ENCODE data around the gene SUGCT. TPM values are rescaled to one million over a fixed set of nuclear protein-coding genes. Genes with fewer than 3 reads are reported as not detected.

The SUGCT gene
- total RNA-seq, 1 experiment from 2014 or later: 1.5 TPM

GRCh38 chr7:40608321-40609075 is 473.7 kb downstream of the SUGCT start:
- ChIA-PET POLR2A (ENCODE audit: low non-redundant PET) (no interaction called here), CTCF (no interaction called here)
- no peak overlapping the region for H3K27ac ChIP-seq (ENCODE audit: low read depth, low read length, poor library complexity, severe bottlenecking)
- H3K4me3 ChIP-seq (ENCODE audit: low read depth, low read length, poor library complexity, severe bottlenecking): no peak overlapping the region
- no peaks in the 10 kb centered on the region for H3K4me1 ChIP-seq (ENCODE audit: insufficient read depth, low read length, poor library complexity, severe bottlenecking)
- DNase-seq (ENCODE audit: low spot score): no peak
- no peaks in the 10 kb centered on the region for H3K36me3 ChIP-seq (ENCODE audit: insufficient read depth, low read length, poor library complexity, severe bottlenecking)
- no peaks in the 10 kb centered on the region for H3K9me3 ChIP-seq (ENCODE audit: low read depth, low read length, poor library complexity, severe bottlenecking)
- intact Hi-C loops (cut with micrococcal nuclease; ENCODE audit: unreplicated experiment): no loop called here
- no TSS peak for BruUV-seq (replicated peaks)
- TF ChIP-seq EZH2 (IDR thresholded peaks at IDR 0.05; ENCODE audit: borderline replicate concordance, low read depth, low read length, poor library complexity, severe bottlenecking) (no peak), CTCF (conservative IDR thresholded peaks at IDR 0.05; ENCODE audit: low read depth, low read length) (no peak)
- no peaks in the 10 kb centered on the region for H3K27me3 ChIP-seq (replicated peaks; ENCODE audit: insufficient read depth, low read depth, low read length, poor library complexity)

- intact Hi-C loops (cut with micrococcal nuclease; ENCODE audit: unreplicated experiment): no loop called here
- H3K27ac ChIP-seq (ENCODE audit: low read depth, low read length, poor library complexity, severe bottlenecking): no peak overlapping the region
- H3K9me3 ChIP-seq (ENCODE audit: low read depth, low read length, poor library complexity, severe bottlenecking): no peaks in the 10 kb centered on the region
- ChIA-PET CTCF (no interaction called here), POLR2A (ENCODE audit: low non-redundant PET) (no interaction called here)
- H3K36me3 ChIP-seq (ENCODE audit: insufficient read depth, low read length, poor library complexity, severe bottlenecking): no peaks in the 10 kb centered on the region
- BruUV-seq (replicated peaks): no TSS peak
- no peak overlapping the region for H3K4me3 ChIP-seq (ENCODE audit: low read depth, low read length, poor library complexity, severe bottlenecking)
- DNase-seq (ENCODE audit: low spot score): no peak
- no peaks in the 10 kb centered on the region for H3K27me3 ChIP-seq (replicated peaks; ENCODE audit: insufficient read depth, low read depth, low read length, poor library complexity)
- no peaks in the 10 kb centered on the region for H3K4me1 ChIP-seq (ENCODE audit: insufficient read depth, low read length, poor library complexity, severe bottlenecking)
- TF ChIP-seq CTCF (conservative IDR thresholded peaks at IDR 0.05; ENCODE audit: low read depth, low read length): no peak
- no peak for TF ChIP-seq EZH2 (IDR thresholded peaks at IDR 0.05; ENCODE audit: borderline replicate concordance, low read depth, low read length, poor library complexity, severe bottlenecking)
These were observed 475.7 kb downstream of the SUGCT start for GRCh38 chr7:40610461-40610860.

- Histone ChIP-seq H3K4me1 (ENCODE audit: insufficient read depth, low read length, poor library complexity, severe bottlenecking) (no peaks in the 10 kb centered on the region), H3K9me3 (ENCODE audit: low read depth, low read length, poor library complexity, severe bottlenecking) (no peaks in the 10 kb centered on the region), H3K27ac (ENCODE audit: low read depth, low read length, poor library complexity, severe bottlenecking) (no peak overlapping the region), H3K36me3 (ENCODE audit: insufficient read depth, low read length, poor library complexity, severe bottlenecking) (no peaks in the 10 kb centered on the region), H3K27me3 (replicated peaks; ENCODE audit: insufficient read depth, low read depth, low read length, poor library complexity) (no peaks in the 10 kb centered on the region), H3K4me3 (ENCODE audit: low read depth, low read length, poor library complexity, severe bottlenecking) (no peak overlapping the region)
- intact Hi-C loops (cut with micrococcal nuclease; ENCODE audit: unreplicated experiment): no loop called here
- no peak for DNase-seq (ENCODE audit: low spot score)
- BruUV-seq (replicated peaks): no TSS peak
- ChIA-PET CTCF (no interaction called here), POLR2A (ENCODE audit: low non-redundant PET) (no interaction called here)
- TF ChIP-seq CTCF (conservative IDR thresholded peaks at IDR 0.05; ENCODE audit: low read depth, low read length) (no peak), EZH2 (IDR thresholded peaks at IDR 0.05; ENCODE audit: borderline replicate concordance, low read depth, low read length, poor library complexity, severe bottlenecking) (no peak)
These were observed 476.5 kb downstream of the SUGCT start for GRCh38 chr7:40611095-40611871.

All from A673 (cell line).